Kidney (tissue), 14 donors: ENCODE data around the gene NEDD4L. TPM values are rescaled to one million over a fixed set of nuclear protein-coding genes. Genes with fewer than 3 reads are reported as not detected.

Experiments
- DNase-seq, 5 donors: peaks; one replicate each; pipeline ENCODE4 v3.0.0-alpha.2; 2013 to 2020
- FAIRE-seq: peaks from 2 replicates; lab custom pipeline; 2012; peaks lifted over from hg19 to GRCh38; lab: Jason Lieb, UNC
- H3K27ac ChIP-seq, 2 donors: one replicate each; pipeline ENCODE4 v1.7.0; 2013; ENCODE audit warnings: low read depth in 2 of 2, low read length in 2 of 2, inconsistent platforms in 1 of 2
- H3K27me3 ChIP-seq: one replicate; pipeline ENCODE4 v1.7.1; 2013; ENCODE audit warnings: low read length, inconsistent platforms; ENCODE audit not compliant: control insufficient read depth, insufficient read depth
- H3K36me3 ChIP-seq, 3 donors: one replicate each; pipeline versions ENCODE4 v1.7.0 to v1.7.1; 2013; ENCODE audit warnings: low read length in 3 of 3, control low read depth in 1 of 3, inconsistent platforms in 1 of 3; ENCODE audit not compliant: insufficient read depth in 3 of 3, control insufficient read depth in 2 of 3
- H3K4me1 ChIP-seq, 3 donors: one replicate each; pipeline versions ENCODE4 v1.7.0 to v1.7.1; 2013; ENCODE audit warnings: low read length in 3 of 3, inconsistent platforms in 1 of 3, low read depth in 1 of 3; ENCODE audit not compliant: control insufficient read depth in 2 of 3, insufficient read depth in 2 of 3
- H3K4me3 ChIP-seq, 3 donors: one replicate each; pipeline versions ENCODE4 v1.7.0 to v1.8.1; 2013; ENCODE audit warnings: low read length in 3 of 3, control low read depth in 1 of 3, inconsistent platforms in 1 of 3
- H3K9ac ChIP-seq, 3 donors: one replicate each; pipeline versions ENCODE4 v1.7.0 to v1.7.1; 2013; ENCODE audit warnings: low read length in 3 of 3, control low read depth in 1 of 3, inconsistent platforms in 1 of 3
- H3K9me3 ChIP-seq, 3 donors: one replicate each; pipeline versions ENCODE4 v1.7.0 to v1.7.1; 2013; ENCODE audit warnings: low read length in 3 of 3, control low read depth in 1 of 3, inconsistent platforms in 1 of 3; ENCODE audit not compliant: control insufficient read depth in 2 of 3, insufficient read depth in 1 of 3
- CTCF ChIP-seq: IDR thresholded peaks from 3 replicates; pipeline ENCODE4 v1.5.1; 2012; ENCODE audit warnings: mild to moderate bottlenecking, moderate library complexity, borderline replicate concordance; ENCODE audit not compliant: insufficient read depth; ENCODE audit errors: extremely low read depth
- intact Hi-C: fragments of 100-400 bp; cut with DNase I; formaldehyde crosslinking; loops from one replicate; pipeline ENCODE4 v1.11.1; 2022
- polyA plus RNA-seq: library from polyadenylated mRNA; stranded (reverse); fragments of 350-450 nt; fragmentation: Illumina TruSeq; extraction: RNeasy Lipid Tissue Mini Kit (QIAGEN cat#74804); gene quantifications from one replicate; pipeline ENCODE4 v1.2.3, GENCODE V29; 2014; ENCODE audit warnings: low read depth, low replicate concordance; ENCODE audit not compliant: insufficient read depth
- total RNA-seq: library from RNA; stranded (reverse); fragmentation: NEBNext Ultra II Directional; extraction: Animal tissue kit (Norgen Biotek cat#: 25700); gene quantifications from one replicate; pipeline ENCODE4 v1.2.1, GENCODE V29; 2021
- donor health status: control.
- donor health status: control.
- donor health status: control.
- donor health status: control.
- donor health status: control.
- donor health status: DM: yes; HTN: yes; CAD: no.
- donor health status: Normal renal cell carcinoma (clear cell type).

NEDD4L gene
- total and polyA plus RNA-seq, 2 donors from 2014 or later: 90.8 to 95.7 TPM

- no peak overlapping the region for H3K27ac ChIP-seq
- no peaks in the 10 kb centered on the region for H3K27me3 ChIP-seq
- FAIRE-seq: no peak
These were observed 44.7 kb downstream of the NEDD4L start for GRCh38 chr18:58088691-58089065.

GRCh38 chr18:58091099-58091611 lies 47.1 kb downstream of the NEDD4L start:
- no peak overlapping the region for H3K4me3 ChIP-seq
- H3K9ac ChIP-seq: no peak overlapping the region
- no peak for TF ChIP-seq CTCF
- no peaks in the 10 kb centered on the region for H3K36me3 ChIP-seq
- no peaks in the 10 kb centered on the region for H3K9me3 ChIP-seq
- intact Hi-C loops: no loop called here
- no peak overlapping the region for H3K27ac ChIP-seq
- H3K4me1 ChIP-seq: peaks cover 0 to 5% (median 0%) of the 10 kb centered on the region in 3 donors
- DNase-seq: no peak
- H3K27me3 ChIP-seq: no peaks in the 10 kb centered on the region
- FAIRE-seq: no peak

More at GRCh38 chr18:58088691-58089065, 44.7 kb downstream of the NEDD4L start:
- H3K9ac ChIP-seq: no peak overlapping the region
- no peak for TF ChIP-seq CTCF
- no peak overlapping the region for H3K4me3 ChIP-seq
- DNase-seq: no peak
- intact Hi-C loops: no loop called here
- H3K4me1 ChIP-seq: peaks cover 0 to 5% (median 0%) of the 10 kb centered on the region in 3 donors
- H3K9me3 ChIP-seq: no peaks in the 10 kb centered on the region
- no peaks in the 10 kb centered on the region for H3K36me3 ChIP-seq

GRCh38 chr18:58093311-58093803 lies 49.3 kb downstream of the NEDD4L start:
- Histone ChIP-seq H3K27me3 (no peaks in the 10 kb centered on the region), H3K27ac (no peak overlapping the region), H3K4me1 (peaks cover 0 to 13% (median 3%) of the 10 kb centered on the region in 3 donors), H3K9me3 (no peaks in the 10 kb centered on the region), H3K9ac (no peak overlapping the region), H3K4me3 (no peak overlapping the region), H3K36me3 (no peaks in the 10 kb centered on the region)
- FAIRE-seq: no peak
- intact Hi-C loops: no loop called here
- no peak for DNase-seq
- no peak for TF ChIP-seq CTCF
